Measurements from ENCODE around the gene JAKMIP1.
"Not testable (repeated sequence)": the region's sequence is repeated elsewhere in the genome, so short reads cannot be mapped to it uniquely, and the experiment has no call there.

The JAKMIP1 gene

DNA sequence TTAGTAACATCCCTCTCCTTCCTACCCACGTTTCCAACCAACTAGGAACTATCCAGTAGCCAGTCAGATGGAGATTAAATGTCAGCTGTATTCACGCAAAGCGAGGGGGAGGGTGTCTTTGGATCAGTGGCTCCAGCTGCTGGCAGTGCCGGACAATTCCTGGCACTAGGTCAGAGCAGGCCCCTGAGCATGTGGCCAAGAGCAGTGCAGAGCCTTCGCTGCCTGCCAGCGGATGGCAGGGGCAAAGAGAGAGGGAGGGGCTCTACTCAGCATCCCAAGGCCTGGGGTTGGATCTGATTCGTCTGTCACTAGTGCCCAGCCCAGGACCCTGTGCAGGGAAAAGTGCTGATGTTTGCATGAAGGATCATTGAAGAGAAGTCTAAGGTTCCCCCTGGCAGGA, 28.7 kb upstream of the JAKMIP1 start:
- DNase-seq (ENCODE audit: low spot score) = no peak

DNA sequence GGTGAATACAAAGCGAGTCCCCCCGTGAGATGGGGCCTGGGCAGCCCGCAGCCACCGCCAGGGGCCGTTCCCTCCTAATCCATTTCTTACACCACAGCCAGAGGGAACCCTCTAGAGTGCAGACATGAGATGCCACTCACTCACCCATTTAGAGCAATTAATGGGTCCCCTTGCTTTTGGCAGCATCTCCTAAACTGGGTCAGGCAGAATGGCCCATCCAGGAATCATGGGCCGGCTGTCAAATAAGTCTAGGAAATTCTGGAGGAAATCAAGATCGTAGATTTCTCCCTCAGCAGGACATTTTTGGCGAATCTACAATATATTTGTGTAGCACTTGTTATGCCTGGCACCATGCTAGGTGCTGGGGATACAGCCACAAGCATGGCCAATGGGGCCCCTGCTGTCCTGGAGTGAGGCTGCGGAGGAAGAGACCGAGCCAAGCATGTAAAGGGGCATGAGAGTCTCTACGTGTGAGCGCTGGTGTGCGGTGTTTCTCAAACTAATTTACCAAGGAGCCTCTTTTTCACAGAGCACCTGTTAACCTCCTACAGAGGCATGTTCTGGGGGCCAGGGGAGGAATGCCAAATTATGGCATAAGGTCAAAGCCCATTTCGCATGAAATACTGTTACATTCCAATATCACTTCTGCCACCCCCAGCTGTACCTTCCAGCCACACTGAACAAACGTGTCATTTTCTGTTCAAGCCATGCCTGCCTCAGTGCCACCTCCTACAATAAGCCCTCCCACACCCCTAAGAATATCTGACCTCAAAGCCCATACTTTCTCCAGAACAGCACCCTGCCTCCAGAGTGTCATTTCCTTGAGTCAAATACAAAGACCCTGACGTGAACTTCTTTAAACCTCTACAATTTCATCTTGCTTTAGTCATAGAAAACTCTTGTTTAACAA, 28.1 kb upstream of the JAKMIP1 start:
- DNase-seq (ENCODE audit: low spot score) = no peak

DNA sequence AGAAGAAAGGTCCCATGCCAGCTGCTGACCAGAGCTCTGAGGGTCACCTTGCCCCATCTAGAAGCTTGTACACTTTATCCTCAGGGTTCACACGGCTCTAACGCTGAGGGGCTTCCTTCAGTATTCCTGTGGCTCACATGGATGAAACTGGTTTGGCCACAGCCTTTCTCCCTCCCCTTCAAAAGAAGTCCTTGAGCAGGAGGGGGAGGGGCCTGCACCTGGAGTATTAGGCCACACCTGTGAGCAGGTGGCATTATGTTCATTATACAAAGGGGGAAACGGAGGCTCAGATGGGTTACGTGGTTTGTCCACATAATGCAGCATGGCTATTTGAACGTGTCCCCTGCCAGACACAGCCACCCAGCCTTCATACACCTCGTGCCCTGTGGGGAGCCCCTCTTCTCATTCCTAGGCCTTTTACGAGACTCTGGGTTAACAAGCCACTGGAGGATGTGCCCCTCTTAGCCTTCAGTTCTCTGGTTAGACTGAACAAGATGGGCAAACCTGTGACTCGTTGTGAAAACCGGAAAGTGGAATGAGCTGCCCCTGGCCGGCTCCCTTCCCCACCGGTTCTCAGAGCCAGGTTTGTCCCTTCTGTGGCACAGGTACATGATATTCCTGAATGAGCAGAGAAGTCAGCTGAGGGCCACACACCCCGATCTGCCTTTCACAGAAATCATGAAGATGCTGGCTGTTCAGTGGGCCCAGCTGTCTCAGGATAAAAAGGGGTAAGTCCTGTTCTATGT, 27.2 kb upstream of the JAKMIP1 start:
- no peak for DNase-seq (ENCODE audit: low spot score)

DNA sequence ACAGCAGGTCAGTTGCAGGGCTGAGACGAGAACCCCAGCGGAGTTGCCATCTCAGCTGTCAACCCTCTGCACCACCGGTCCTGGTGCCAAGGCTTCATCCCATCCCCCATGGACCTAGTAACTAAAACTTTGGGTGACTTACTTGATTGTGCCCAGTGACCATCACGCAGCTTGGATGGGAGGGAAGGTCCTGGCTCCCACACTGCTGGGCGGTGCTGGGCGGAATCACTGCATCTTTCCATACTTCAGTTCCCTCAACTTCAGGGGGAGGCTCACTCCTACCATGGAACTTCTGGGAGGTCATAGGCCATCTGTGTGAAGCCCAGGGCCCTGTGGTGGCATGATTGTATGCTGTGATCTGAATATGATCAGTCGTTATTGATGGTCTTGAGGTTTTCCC, 26.2 kb upstream of the JAKMIP1 start:
- DNase-seq (ENCODE audit: low spot score) = no peak

DNA sequence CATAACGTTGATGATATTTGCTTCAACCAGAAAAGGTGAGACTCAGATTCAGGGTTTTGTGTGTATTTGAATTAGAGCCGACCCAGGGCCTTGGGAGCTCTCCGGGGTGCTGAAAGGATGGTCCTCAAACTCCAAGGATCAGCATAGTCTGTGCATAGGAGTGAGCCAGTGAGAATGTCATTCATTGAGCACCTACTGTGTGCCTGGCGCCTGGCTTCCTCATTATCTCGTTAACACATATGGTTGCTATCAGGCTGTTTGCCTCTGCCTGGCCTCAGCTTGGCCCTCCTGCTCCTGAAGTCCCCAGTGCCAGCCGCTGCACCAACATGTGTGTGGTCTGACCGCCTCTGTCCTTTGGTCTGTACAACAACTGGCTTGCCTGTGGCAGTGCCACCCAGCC, 25.1 kb upstream of the JAKMIP1 start:
- DNase-seq (ENCODE audit: low spot score) = peak; percentile 57

DNA sequence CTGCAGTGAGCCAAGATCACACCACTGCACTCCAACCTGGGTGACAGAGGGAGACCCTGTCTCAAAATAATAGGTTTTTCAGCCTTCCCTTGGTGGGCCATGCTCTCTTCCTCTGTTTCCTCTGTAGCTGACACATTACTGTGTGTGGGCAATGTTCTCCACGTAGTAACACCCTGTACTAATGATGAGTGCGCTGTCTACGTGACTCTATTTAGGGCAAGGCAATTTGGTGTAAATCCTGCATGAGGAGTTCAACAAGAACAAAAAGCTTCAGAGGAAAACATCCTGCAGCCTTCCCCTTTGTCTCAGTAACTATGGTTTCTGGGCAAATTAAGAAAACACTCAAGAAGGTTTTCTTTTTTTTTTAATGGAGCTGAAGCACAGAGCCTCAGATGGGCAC, 24.4 kb upstream of the JAKMIP1 start:
- DNase-seq (ENCODE audit: low spot score) = no peak

DNA sequence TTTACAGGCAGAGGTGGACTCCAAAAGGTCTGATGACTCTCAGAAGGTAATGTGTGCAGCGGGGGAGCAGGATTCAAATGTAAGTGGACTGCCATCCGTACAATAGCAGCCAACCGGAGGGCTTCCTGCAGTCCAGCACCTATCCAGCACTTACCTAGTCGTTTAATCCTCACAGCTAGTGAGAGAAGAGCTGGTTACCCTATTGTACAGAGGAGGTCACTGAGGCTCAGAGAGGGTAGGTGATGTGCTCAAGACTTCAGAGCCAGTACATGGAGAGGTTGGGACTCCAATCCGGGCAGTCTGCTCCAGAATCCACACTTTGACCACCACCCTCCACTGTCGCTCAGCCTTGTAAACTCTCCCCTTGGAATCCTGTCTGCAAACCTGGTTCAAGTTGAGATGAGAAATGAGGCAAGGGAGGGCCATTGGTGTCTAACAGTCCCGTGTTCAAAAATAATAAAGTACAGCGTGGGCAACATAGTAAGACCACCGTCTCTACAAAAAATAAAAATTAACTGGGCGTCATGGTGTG, 22.5 kb upstream of the JAKMIP1 start:
- DNase-seq (ENCODE audit: low spot score) = no peak

DNA sequence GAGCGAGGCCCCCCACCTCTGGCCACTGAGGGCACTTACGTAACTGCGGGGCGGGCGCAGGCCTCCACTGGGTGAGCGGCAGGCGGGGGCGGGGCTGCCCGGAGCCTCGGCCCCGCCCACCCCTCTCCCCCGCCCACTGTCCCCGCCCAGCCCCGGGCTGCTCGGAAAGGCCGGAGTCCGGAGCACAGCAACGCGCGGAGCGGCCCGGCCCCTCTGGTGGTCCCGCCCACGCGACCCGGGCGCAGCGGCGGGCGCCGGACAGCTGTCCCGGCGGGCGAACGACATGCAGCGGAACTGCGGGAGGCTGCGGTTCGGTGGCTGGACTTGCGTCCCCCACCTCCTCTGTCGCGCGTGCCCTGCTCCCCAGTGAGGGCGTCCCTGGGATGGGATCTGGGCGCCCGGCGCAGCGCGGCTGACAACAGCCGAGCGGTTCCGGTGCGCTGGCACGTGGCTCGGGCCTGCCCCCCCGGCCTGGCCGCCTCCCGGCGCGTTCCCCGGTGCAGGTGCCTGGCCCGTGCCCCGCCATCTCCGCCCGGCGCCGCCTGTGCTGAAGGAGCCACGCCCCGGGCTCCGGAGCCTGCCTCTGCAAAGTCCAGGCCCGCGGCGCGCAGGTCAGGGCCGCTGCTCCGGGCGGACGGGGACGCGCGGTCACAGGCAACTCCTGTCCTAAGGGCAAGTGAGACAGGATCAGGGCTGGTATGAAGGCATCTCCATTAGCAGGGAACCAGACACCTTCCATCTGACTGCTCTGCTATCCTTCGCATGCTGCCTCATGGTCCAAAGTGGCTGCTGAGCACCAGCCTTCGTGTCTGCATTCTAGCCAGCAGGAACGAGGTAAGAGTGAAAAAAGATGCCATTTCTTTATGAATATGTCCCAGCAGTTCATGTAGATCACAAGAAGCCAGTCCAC, 21.8 kb upstream of the JAKMIP1 start:
- no peak for DNase-seq (ENCODE audit: low spot score)

DNA sequence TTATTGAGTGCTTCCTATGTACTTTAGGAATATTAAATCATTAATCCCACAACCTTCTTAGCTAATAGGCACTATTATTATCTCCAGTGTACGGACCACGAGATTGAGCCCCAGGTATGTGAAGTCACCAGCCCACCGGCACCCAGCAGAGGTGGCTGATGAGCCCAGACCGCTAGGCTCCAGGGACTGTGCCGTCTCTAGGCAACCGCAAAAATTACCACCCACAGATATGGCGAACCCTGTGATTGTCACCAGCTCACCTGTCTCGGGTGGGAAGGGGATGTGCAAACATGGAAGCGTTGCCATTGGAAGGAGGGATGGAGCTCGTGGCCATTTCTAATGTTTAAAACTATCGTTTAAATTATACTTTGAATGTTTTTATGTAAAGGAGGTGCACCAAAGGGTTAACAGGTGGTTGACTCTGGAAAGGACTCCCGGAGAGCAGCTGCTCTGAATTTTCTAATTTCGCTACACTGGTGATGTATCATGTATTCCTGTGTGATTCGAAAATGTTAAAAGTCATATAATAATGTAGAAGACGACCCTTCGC, 21.0 kb upstream of the JAKMIP1 start:
- DNase-seq (ENCODE audit: low spot score) = no peak

DNA sequence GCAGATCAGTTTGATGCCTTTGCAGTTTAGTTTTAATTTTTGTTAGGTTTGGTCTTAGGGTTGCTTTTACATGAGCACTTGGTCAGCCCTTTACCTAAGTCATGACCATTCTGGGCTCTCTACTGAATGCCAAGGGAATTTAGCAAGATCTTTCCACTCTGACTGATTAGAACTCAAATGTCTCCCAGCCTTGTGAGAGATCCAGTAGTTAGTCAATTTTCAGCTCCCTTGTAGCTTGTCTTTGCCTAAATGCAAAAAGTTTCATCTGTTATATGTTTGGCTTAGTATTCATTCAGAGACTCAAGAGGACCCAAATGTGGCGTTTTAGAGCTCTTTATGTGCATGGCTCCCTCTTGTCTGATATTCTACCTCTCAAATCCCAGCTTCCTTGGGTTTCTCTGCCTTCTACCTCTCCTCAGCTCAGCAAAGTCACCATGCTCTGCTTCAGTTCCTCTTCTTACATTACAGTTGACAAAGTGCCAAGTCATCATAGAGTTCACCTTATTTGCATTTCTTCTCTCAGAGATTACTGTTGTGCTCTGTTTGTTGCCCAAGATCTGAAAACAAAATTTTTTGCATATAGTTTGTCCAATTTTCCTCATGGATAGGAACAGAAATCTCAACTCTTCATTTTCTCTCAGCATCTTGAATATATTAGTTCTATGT, 17.5 kb upstream of the JAKMIP1 start:
- no peak for DNase-seq (ENCODE audit: low spot score)

DNA sequence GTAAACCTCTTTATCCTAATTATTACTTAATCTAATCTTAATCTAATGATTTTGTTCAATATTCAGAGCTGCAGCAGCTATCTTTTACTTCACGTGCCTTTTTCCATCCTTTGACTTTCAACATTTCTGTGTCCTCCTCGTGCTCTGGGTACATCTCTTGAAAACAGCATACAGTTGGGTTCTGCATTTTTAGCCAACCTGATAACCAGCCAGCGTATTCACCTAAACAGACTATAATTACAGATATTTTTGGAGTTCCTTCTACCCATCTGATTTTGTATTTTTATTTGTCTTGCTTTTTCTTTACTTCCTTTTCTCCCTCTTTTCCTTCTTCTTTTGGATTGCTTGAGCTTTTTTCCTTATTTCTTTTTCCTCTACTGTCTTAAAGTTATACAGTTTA, 16.2 kb upstream of the JAKMIP1 start:
- no peak for DNase-seq (ENCODE audit: low spot score)

DNA sequence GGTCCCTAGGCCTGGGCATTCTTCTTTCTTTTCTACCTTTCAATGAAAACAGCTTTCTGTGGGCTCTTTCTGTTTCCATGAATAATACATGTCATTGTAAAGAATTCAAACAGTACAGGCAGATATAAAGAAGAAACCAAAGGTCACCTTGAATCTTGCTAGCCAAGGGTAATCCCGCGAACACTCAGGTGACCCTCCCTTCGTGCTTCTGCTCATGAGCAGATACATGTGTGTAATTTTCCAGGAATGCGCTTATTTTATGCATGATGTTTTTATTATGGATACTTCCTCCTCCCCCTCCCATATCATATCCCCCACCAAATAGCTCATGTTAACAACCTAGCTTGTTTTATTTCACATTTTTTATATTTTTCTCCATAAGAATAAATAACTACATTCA, 9.6 kb upstream of the JAKMIP1 start:
- no peak for DNase-seq (ENCODE audit: low spot score)

DNA sequence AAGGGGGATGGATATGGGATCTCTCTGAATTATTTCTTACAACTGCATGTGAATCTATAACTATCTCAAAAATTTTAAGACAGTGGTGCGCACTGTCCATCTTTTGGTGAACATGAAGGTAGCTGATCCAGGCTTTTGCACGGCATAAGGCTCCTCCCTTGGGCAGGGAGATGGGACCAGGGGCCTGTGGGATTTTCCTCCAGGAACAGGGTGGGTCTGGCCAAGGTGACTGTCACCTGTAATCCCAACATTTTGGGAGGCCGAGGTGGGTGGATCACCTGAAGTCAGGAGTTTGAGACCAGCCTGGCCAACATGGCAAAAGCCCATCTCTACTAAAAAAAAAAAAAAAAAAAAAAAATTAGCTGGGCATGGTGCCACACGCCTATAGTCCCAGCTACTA, 8.9 kb upstream of the JAKMIP1 start:
- DNase-seq (ENCODE audit: low spot score) = not testable (repeated sequence)

DNA sequence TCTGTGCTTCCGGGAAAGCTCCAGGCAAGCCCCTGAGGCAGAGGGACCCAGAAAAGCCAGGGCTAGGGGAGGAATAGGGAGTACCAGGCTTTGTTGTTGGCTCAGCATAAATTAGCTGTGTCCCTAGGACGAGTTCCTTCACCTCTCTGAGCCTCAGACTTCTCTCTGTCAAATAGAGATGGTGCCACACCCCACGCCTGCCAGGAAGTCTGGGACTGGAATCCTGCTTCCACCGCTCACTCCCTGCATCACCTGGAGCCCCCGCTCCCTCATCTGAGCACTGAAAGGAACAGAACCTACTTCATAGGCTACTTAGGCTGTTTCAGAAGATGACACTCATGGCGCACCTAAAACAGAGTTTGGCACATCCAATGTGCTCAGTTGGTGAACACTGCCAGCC, 8.1 kb upstream of the JAKMIP1 start:
- DNase-seq (ENCODE audit: low spot score) = no peak

DNA sequence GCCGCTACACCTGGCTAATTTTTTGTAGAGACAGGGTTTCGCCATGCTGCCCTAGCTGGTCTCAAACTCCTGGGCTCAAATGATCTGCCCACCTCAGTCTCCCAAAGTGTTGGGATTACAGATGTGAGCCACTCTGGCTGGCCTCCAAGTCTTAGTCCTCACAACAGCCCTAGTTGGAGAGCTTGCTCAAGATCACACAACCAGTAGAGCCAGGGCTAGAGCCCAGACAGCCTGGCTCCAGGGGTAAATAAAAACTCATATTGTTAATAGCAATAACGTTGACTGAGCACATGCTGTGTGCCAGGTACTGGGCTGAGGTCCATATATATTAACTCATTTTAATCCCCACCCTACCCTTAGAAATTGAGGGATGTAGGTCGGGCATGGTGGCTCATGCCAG, 7.3 kb upstream of the JAKMIP1 start:
- DNase-seq (ENCODE audit: low spot score) = no peak

DNA sequence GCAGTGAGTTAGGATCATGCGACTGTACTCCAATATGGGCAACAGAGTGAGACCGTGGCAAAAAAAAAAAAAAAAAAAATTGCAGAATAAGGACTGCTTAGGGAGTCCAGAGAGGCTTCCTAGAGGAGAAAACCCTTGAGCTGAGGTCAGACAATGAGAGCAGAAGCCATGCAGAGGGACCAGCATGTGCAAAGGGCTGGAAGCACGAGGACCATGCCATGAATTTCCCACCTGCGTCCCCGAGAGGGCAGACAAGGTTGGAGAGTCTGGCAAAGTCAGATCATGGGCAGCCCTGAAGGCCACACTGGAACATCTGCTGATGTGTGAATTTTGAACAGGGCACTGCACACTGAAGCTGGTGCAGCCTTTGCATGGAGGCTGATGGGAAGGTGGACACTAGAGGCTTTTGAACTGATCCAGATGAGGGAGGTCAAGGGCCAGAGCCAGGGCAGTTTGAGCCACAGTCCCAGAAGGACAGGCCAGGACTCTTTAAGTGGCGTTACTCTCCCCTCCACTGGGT, 6.5 kb upstream of the JAKMIP1 start:
- no peak for DNase-seq (ENCODE audit: low spot score)

DNA sequence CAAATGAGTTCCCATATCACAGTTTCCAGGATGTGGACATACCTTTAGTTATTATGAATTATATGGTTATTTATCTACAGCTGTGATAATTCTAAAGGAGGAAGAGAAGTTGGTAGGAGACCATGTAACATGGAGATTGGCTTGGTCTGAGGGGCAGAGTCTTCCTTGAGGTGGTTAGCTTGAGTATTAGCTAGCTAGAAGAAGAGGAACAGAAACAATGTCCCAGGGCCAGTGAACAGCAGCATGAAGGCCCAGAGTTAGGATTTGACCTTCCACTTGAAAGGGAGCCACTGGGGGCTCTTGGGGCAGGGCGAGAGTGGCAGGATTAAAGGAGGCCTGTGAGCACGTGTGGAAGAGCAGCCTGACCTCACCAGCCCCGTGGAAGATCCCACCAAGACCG, 5.6 kb upstream of the JAKMIP1 start:
- no peak for DNase-seq (ENCODE audit: low spot score)

DNA sequence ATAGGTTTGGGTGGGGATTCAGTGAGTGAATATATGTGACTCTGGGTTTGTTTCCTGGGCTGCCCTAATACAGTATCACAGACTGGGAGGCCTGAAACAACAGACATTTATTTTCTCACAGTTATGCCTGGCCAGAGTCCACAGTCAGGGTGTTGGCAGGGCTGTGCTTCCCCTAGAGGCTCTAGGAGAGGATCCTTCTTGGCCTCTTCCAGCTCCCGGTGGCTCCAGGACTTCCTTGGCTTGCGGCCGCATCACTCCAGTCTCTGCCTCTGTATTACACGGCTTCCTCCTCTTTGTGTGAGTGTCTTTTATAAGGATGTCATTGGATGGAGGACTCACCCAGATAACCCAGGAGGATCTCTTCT, 5.2 kb upstream of the JAKMIP1 start:
- no peak for DNase-seq (ENCODE audit: low spot score)

DNA sequence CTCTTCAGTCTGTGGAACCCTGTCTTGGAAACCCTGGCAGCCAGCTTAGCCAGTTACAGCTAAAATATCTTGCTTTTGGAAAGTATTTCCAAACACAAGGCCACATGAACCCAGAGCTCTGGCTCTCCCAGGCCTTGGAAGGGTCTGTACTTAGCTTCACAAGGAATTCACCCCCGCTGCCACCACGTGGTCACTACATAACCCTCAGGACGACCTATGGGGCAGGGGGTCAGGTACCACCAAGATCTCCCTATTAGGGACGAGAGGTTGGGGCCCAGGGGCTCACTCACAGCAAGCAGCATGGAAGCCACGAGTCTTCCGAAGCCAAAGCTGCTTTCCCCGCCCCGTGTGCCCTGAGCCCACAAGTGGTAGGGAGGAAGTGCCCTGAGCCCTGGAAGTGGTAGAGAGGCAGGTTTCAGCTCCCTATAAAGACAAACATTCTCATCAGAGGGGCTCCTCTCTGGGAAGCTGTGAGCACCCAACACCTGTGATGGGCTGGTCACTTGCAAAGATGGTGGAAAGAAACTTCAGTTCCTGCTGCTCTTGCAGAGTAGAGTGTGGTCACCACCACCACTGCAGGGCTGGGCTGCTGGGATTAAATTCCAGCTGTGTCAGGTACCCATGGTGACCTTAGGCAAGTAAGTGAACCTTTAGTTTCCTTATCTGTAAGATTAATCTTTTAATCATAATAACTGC, 4.7 kb upstream of the JAKMIP1 start:
- DNase-seq (ENCODE audit: low spot score) = no peak

DNA sequence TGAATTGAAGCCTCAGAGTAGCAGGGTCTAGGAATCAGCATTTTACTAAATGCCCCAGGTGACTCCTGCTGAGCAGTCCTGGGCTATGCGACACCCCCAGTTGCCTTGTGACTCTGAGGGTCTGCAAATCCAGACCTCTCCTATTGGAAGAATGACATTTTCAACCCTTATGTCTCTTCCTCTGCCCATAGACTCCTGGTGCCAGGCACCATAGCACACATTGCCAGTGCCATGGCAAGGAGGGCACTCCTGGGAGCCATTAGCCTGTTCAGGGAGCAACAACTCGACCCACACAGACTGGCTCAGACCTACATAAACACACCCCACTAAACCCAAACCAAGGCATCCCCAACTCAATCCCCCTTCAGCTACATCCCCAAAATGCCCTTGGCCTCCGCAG, 3.7 kb upstream of the JAKMIP1 start:
- no peak for DNase-seq (ENCODE audit: low spot score)
